ENCODE measurements around the gene MFRP. TPM values are rescaled to one million over a fixed set of nuclear protein-coding genes. Genes with fewer than 3 reads are reported as not detected.

The MFRP gene
- total RNA-seq, 1 donor = not detected

DNA sequence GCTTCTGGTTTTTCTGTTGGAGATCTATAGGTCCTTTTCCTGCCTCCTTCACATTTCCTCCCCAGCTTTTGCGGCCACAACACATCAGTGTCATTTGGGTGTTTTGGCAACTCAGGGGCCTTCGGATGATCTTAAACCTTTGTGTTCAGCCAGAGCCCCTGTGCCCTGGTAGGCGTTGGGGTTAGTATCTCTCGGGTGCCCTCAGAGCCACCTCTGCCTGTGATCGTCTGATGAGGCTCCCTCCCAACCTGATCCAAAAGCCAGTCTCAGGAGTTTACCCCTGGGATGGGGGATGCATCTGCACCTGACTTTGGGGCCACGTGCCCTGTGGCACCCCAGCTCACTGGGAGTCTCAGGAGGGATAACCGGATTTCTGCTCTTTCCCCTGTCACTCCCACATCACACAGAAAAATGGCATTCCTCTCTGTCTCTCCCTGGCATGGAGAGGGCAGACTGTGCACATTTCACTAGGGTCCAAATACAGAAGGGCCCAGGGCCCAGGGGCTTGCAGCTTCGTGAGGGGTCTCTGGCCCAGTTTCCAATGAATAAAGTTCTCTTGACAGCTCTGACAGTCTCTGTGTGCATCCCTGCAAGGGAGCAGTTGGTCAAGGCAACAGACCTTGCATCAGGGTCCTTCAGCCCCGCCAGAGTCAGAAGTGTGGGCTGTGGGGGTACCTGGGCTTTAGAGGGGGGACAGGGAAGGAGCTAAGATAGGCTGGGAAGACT is 9.6 kb downstream of the MFRP start:
- DNase-seq (ENCODE audit: low read depth) = no peak
- TF ChIP-seq, protein P1, sequence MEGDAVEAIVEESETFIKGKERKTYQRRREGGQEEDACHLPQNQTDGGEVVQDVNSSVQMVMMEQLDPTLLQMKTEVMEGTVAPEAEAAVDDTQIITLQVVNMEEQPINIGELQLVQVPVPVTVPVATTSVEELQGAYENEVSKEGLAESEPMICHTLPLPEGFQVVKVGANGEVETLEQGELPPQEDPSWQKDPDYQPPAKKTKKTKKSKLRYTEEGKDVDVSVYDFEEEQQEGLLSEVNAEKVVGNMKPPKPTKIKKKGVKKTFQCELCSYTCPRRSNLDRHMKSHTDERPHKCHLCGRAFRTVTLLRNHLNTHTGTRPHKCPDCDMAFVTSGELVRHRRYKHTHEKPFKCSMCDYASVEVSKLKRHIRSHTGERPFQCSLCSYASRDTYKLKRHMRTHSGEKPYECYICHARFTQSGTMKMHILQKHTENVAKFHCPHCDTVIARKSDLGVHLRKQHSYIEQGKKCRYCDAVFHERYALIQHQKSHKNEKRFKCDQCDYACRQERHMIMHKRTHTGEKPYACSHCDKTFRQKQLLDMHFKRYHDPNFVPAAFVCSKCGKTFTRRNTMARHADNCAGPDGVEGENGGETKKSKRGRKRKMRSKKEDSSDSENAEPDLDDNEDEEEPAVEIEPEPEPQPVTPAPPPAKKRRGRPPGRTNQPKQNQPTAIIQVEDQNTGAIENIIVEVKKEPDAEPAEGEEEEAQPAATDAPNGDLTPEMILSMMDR (IDR thresholded peaks at IDR 0.05; ENCODE audit: insufficient read depth, low read length) = no peak
- H3K4me3 ChIP-seq (ENCODE audit: low read depth, low read length) = no peak overlapping the region

DNA sequence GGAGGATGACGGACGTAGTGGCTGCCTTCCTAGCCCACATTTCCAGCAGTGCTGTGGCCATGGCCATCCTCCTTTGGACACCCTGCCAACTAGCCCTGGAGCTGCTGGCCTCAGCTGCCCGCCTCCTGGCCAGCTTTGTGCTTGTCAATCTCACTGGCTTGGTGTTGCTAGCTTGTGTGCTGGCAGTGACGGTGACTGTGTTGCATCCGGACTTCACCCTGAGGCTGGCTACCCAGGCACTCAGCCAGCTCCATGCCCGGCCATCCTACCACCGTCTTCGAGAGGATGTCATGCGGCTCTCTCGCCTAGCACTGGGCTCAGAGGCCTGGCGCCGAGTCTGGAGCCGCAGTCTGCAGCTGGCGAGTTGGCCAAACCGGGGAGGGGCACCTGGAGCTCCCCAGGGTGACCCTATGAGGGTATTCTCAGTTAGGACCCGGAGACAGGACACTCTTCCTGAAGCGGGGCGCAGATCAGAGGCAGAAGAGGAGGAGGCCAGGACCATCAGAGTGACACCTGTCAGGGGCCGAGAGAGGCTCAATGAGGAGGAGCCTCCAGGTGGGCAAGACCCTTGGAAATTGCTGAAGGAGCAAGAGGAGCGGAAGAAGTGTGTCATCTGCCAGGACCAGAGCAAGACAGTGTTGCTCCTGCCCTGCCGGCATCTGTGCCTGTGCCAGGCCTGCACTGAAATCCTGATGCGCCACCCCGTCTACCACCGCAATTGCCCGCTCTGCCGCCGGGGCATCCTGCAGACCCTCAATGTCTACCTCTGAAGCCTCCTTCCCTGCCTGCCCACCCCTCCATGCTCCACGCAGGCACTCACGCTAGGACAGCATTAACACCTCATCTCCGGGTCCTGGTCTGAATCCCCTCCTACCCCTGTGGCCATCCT is 10.6 kb downstream of the MFRP start:
- peak overlapping the region; percentile 89 for H3K4me3 ChIP-seq (ENCODE audit: low read depth, low read length)
- no peak for DNase-seq (ENCODE audit: low read depth)
- TF ChIP-seq, protein P1 (IDR thresholded peaks at IDR 0.05; ENCODE audit: insufficient read depth, low read length) = no peak

DNA sequence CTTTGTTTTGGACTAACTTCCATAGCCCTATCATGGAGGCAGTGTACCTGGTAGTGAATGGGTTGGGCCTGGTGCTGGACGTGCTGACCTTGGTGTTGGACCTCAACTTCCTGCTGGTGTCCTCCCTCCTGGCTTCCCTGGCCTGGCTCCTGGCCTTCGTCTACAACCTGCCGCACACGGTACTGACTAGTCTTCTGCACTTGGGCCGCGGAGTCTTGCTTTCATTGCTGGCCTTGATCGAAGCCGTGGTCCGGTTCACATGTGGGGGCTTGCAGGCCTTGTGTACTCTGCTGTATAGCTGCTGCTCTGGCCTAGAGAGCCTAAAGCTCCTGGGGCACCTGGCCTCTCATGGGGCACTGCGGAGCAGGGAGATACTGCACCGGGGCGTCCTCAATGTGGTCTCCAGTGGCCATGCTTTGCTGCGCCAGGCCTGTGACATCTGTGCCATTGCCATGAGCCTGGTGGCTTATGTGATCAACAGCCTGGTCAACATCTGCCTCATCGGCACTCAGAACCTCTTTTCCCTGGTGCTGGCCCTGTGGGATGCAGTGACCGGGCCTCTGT is 11.3 kb downstream of the MFRP start:
- DNase-seq (ENCODE audit: low read depth) = no peak
- peak overlapping the region; percentile 89 for H3K4me3 ChIP-seq (ENCODE audit: low read depth, low read length)
- TF ChIP-seq, protein P1 (IDR thresholded peaks at IDR 0.05; ENCODE audit: insufficient read depth, low read length) = no peak

DNA sequence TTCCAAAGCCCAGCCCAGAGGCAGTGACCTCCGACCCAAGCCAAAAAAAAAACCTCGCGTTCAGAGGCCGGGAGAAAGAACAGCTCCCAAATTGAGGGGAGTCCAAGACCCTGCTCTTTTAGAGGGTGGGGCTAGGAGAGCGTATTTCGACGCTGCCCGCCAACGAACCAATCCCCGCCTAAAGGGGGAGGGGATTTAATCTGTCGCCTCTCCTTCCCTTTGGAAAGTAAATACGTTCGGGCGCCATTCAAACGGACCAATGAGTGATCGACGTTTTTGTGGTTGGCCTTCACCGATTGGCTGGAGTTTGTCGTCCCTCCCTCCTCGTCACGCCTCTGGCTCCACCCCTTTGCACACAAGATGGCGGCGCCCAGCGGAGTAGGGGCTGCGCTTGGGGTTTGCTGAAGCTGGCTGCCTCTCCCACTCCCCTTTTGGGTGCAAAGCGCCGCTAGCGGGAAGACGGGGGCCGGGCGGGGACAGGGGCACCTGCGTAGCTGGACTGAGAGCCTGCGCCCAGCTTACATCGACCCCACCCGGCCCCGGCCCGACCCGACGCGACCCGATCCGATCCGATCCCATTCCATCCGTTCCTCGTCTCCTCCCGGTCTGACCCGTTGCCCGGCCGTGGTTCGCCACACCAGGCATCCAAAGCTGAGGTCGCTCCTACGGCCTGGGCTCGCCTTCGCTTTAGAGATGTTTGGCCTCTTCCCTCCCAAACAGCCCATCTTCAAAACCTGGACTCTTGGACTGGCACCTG is 12.2 kb downstream of the MFRP start, which contains the start of gene RNF26:
Gene RNF26 (plus strand): TSS at position 354 of the 757 bp plus-strand sequence. CDS start 596 bp downstream, outside the sequence.
- TF ChIP-seq, protein P1 (IDR thresholded peaks at IDR 0.05; ENCODE audit: insufficient read depth, low read length) = no peak
- peak within 1 kb of the TSS; percentile 89 for H3K4me3 ChIP-seq (ENCODE audit: low read depth, low read length)
- DNase-seq (ENCODE audit: low read depth) = peak; percentile 98

DNA sequence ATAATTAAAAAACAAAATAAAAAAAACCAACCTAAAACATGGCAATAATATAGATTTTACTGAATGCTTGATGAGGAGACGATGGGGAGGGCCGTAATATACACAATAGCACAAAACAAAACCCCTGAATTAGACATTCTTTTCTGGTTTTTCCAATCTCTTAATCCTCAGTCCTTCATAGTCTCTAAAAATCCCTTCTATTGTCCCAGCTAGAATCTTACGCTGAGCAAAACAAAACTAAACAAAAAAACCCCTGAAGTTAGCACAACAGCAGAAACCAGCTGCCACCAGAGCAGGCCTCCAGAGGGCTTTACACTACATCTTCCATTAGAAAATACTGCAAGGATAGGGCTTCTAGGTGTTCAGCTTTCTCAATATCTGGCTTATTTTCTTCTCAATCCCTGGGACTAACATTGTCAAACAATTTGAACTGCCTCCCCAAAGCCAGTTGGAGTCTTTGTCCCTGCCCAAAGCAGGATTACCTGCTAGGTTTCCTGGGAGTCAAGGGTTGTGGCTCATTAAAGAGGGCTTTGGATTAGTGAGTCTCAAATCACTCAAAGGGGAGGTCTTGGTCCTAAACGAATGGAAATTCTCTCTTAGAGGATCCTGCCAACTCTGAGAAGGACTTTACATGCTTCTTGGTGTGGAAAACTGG is 14.3 kb downstream of the MFRP start:
- no peak for DNase-seq (ENCODE audit: low read depth)
- no peak overlapping the region for H3K4me3 ChIP-seq (ENCODE audit: low read depth, low read length)
- TF ChIP-seq, protein P1 (IDR thresholded peaks at IDR 0.05; ENCODE audit: insufficient read depth, low read length) = no peak

DNA sequence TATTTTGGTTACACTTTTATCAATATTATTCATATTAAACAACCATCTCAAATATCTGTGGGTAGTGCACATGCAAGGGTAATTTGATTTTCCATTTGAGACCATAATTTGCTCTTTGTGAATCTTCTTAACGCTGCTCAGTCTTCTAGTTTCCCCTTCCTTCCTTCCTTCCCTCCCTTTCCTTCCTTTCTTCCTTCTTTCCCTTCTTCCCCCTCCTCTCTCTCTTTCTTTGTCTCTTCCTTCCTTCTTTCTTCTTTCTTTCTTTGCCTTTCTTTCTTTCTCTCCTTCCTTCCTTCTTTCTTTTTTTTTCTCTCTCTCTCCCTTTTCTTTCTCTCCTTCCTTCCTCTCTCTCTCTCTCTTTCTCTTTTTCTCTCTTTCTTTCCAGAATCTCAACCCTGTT is 16.3 kb downstream of the MFRP start:
- no peak for DNase-seq (ENCODE audit: low read depth)
- no peak overlapping the region for H3K4me3 ChIP-seq (ENCODE audit: low read depth, low read length)
- TF ChIP-seq, protein P1 (IDR thresholded peaks at IDR 0.05; ENCODE audit: insufficient read depth, low read length) = no peak
